SK-N-SH (cell line): ENCODE measurements around the gene SHLD1.
A peak's percentile ranks its signal among the peaks of the same experiment; 100 is the strongest.

ENCODE experiments used
- CHD2 ChIP-seq: fragments of 150-350 bp; IDR thresholded peaks from 2 replicates; pipeline ENCODE4 v1.6.1; 2018; ENCODE audit warnings: low read length; ENCODE audit not compliant: partially characterized antibody
- CTCF ChIP-seq: fragments of 200-600 bp; sonication (generic); IDR thresholded peaks from 2 replicates; pipeline ENCODE4 v1.6.1; 2017; ENCODE audit warnings: antibody characterized with exemption, mild to moderate bottlenecking, moderate library complexity
- ELF1 ChIP-seq: IDR thresholded peaks from 2 replicates; pipeline ENCODE4 v1.4.0; 2012
- FOXJ3 ChIP-seq: sonication (generic); formaldehyde crosslinking; IDR thresholded peaks from 2 replicates; pipeline ENCODE4 v1.5.1; 2020; ENCODE audit warnings: mild to moderate bottlenecking, missing genetic modification reagents
- GABPA ChIP-seq: IDR thresholded peaks from 2 replicates; pipeline ENCODE4 v1.4.0; 2012; ENCODE audit warnings: low read depth, mild to moderate bottlenecking
- NFIC ChIP-seq: IDR thresholded peaks from 2 replicates; pipeline ENCODE4 v1.4.0; 2012; ENCODE audit warnings: borderline replicate concordance
- POLR2AphosphoS5 ChIP-seq: IDR thresholded peaks from 2 replicates; pipeline ENCODE4 v1.6.1; 2012; ENCODE audit warnings: low read depth, low read length
- REST ChIP-seq: IDR thresholded peaks from 2 replicates; pipeline ENCODE4 v1.6.1; 2012; ENCODE audit warnings: mild to moderate bottlenecking, low read depth, low read length, moderate library complexity
- SIN3A ChIP-seq: IDR thresholded peaks from 2 replicates; pipeline ENCODE4 v1.6.1; 2012; ENCODE audit warnings: low read depth, mild to moderate bottlenecking, low read length, moderate library complexity, borderline replicate concordance
- TEAD4 ChIP-seq: IDR thresholded peaks from 2 replicates; pipeline ENCODE4 v1.4.0; 2012; ENCODE audit warnings: mild to moderate bottlenecking, borderline replicate concordance; ENCODE audit not compliant: insufficient read depth
- YY1 ChIP-seq: IDR thresholded peaks from 2 replicates; pipeline ENCODE4 v1.4.0; 2012; ENCODE audit warnings: low read depth, mild to moderate bottlenecking

- TF ChIP-seq CTCF (no peak), FOXJ3 (CRISPR knock-in tag) (no peak), REST (no peak), CHD2 (no peak), YY1 (no peak), POLR2AphosphoS5 (peak; percentile 40; the same call in 1 of the 2 replicates), TEAD4 (no peak), ELF1 (no peak), GABPA (no peak), NFIC (peak; percentile 79), SIN3A (no peak)
Observed at GRCh38 chr20:5835321-5835821, 85.2 kb downstream of the SHLD1 start.
